Chondrocyte (in vitro differentiated cells): ENCODE data around the gene TMEFF2. TPM values are rescaled to one million over a fixed set of nuclear protein-coding genes. Genes with fewer than 3 reads are reported as not detected.

Experiments used
- DNase-seq: peaks from one replicate; pipeline ENCODE4 v3.0.0; 2021; ENCODE audit warnings: mixed read lengths, low spot score
- H3K27ac Mint-ChIP-seq: one replicate; pipeline ENCODE4 v1.8.0; 2021; ENCODE audit warnings: mild to moderate bottlenecking, moderate library complexity, mixed read lengths; ENCODE audit not compliant: unreplicated experiment
- H3K27me3 Mint-ChIP-seq: 2 replicates; pipeline ENCODE4 v1.8.0; 2021; ENCODE audit warnings: low read depth, mixed read lengths
- H3K36me3 Mint-ChIP-seq: 2 replicates; pipeline ENCODE4 v1.8.0; 2021; ENCODE audit warnings: low read depth, mixed read lengths
- H3K4me1 Mint-ChIP-seq: 2 replicates; pipeline ENCODE4 v1.8.0; 2021; ENCODE audit warnings: low read depth, mild to moderate bottlenecking, mixed read lengths
- H3K4me3 Mint-ChIP-seq: one replicate; pipeline ENCODE4 v1.8.0; 2021; ENCODE audit warnings: mild to moderate bottlenecking, moderate library complexity, mixed read lengths; ENCODE audit not compliant: unreplicated experiment
- H3K9me3 Mint-ChIP-seq: 2 replicates; pipeline ENCODE4 v1.8.0; 2021; ENCODE audit warnings: low read depth, mixed read lengths
- total RNA-seq: library from RNA; stranded (reverse); gene quantifications from 3 replicates; pipeline ENCODE4 v1.2.1, GENCODE V29; 2021
- TF ChIP-seq, protein P1 (sequence below): fragments of 200-600 bp; sonication (generic); IDR thresholded peaks from 2 replicates; pipeline ENCODE4 v1.5.0; 2021; ENCODE audit warnings: antibody characterized with exemption, mild to moderate bottlenecking, moderate library complexity

TMEFF2 gene
- total RNA-seq, 1 donor from 2014 or later, result 1.5 TPM

GRCh38 chr2:192030856-192031255, 163.9 kb downstream of the TMEFF2 start:
- Mint-ChIP-seq H3K36me3 (no peaks in the 10 kb centered on the region), H3K4me3 (no peak overlapping the region), H3K4me1 (peaks cover 3% of the 10 kb centered on the region), H3K27ac (no peak overlapping the region), H3K9me3 (no peaks in the 10 kb centered on the region), H3K27me3 (no peaks in the 10 kb centered on the region)
- TF ChIP-seq, protein P1, sequence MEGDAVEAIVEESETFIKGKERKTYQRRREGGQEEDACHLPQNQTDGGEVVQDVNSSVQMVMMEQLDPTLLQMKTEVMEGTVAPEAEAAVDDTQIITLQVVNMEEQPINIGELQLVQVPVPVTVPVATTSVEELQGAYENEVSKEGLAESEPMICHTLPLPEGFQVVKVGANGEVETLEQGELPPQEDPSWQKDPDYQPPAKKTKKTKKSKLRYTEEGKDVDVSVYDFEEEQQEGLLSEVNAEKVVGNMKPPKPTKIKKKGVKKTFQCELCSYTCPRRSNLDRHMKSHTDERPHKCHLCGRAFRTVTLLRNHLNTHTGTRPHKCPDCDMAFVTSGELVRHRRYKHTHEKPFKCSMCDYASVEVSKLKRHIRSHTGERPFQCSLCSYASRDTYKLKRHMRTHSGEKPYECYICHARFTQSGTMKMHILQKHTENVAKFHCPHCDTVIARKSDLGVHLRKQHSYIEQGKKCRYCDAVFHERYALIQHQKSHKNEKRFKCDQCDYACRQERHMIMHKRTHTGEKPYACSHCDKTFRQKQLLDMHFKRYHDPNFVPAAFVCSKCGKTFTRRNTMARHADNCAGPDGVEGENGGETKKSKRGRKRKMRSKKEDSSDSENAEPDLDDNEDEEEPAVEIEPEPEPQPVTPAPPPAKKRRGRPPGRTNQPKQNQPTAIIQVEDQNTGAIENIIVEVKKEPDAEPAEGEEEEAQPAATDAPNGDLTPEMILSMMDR, result no peak
- no peak for DNase-seq

DNA sequence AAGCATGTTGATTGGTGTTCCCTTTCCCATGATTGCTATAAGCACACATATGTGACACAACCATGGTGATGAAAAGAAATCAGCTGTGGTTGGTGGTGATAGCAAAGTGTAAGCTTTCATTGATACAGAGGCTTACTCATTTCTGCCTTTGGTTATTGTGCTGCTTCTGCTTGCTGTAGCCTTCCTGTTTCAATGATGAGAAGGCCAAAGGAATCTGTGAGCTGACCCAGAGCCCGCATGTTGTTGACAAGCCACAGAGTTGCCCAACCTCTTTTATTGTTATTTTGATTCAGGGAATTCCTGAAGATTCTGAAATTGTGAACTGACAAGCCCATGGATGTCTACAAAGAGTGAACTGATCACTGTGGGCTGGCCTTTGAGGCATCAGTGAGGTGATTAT, 164.4 kb downstream of the TMEFF2 start:
- Mint-ChIP-seq H3K9me3 (no peaks in the 10 kb centered on the region), H3K4me1 (no peaks in the 10 kb centered on the region), H3K36me3 (no peaks in the 10 kb centered on the region), H3K27me3 (no peaks in the 10 kb centered on the region), H3K27ac (no peak overlapping the region), H3K4me3 (no peak overlapping the region)
- TF ChIP-seq, protein P1, result no peak
- no peak for DNase-seq

GRCh38 chr2:192029089-192029488, 165.6 kb downstream of the TMEFF2 start:
- no peak for DNase-seq
- Mint-ChIP-seq H3K27ac (no peak overlapping the region), H3K4me3 (no peak overlapping the region), H3K27me3 (no peaks in the 10 kb centered on the region), H3K36me3 (no peaks in the 10 kb centered on the region), H3K9me3 (no peaks in the 10 kb centered on the region), H3K4me1 (no peaks in the 10 kb centered on the region)
- TF ChIP-seq, protein P1, result peak; percentile 50

GRCh38 chr2:192026825-192027120, 168.0 kb downstream of the TMEFF2 start:
- H3K4me1 Mint-ChIP-seq, result no peaks in the 10 kb centered on the region
- H3K27ac Mint-ChIP-seq, result no peak overlapping the region
- no peaks in the 10 kb centered on the region for H3K36me3 Mint-ChIP-seq
- no peak overlapping the region for H3K4me3 Mint-ChIP-seq
- TF ChIP-seq, protein P1, result no peak
- DNase-seq, result no peak
- H3K27me3 Mint-ChIP-seq, result no peaks in the 10 kb centered on the region
- H3K9me3 Mint-ChIP-seq, result no peaks in the 10 kb centered on the region

DNA sequence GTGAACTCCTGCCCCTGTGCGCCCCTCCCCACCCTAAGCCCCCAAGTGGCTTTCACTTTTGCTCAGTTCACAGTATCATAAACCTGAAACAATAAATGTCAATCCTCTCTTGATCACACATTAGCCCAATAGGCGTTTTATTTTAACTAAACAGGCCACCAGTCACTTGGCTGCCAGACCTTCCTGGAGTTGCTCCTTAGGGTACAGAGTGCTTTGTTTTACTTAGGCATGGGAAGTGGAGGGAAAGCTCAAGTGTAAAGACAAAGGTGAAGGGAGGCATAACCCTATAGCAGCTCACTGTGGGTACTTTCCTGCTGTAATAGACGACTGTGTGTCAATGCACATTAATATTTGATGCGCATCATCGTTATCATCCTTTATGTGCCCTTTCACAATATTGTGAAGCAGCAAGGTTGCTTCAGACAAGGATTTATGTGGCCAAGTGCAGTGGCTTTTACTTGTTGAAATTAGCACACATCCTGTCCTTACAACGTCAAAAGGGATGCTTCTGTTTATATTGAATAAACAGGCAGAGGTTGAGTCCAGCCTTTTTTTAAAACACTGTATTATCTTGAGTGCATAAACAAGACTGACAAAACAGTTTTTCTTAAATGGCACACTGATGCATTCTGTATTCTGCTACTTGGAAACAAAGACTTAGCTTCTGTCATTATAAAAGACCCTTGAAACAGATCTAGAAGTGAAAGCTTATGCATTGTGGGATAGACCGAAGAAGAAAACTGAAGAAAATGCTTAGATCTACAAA, 168.5 kb downstream of the TMEFF2 start:
- no peak for DNase-seq
- Mint-ChIP-seq H3K36me3 (no peaks in the 10 kb centered on the region), H3K4me3 (no peak overlapping the region), H3K9me3 (no peaks in the 10 kb centered on the region), H3K4me1 (no peaks in the 10 kb centered on the region), H3K27ac (no peak overlapping the region), H3K27me3 (no peaks in the 10 kb centered on the region)
- TF ChIP-seq, protein P1, result no peak
